Epithelial cell of alveolus of lung (primary cell): ENCODE results near the gene SMIM34. TPM values are rescaled to one million over a fixed set of nuclear protein-coding genes. Genes with fewer than 3 reads are reported as not detected.

Experiments
- total RNA-seq: library from RNA; depleted of rRNA; stranded (reverse); fragments of >200 nt; gene quantifications from 2 replicates; pipeline ENCODE4 v1.2.1, GENCODE V29; 2015

The SMIM34 gene, protein sequence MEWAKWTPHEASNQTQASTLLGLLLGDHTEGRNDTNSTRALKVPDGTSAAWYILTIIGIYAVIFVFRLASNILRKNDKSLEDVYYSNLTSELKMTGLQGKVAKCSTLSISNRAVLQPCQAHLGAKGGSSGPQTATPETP
- 0.13 TPM in 1 of 2 replicates, not detected in the other for total RNA-seq

DNA sequence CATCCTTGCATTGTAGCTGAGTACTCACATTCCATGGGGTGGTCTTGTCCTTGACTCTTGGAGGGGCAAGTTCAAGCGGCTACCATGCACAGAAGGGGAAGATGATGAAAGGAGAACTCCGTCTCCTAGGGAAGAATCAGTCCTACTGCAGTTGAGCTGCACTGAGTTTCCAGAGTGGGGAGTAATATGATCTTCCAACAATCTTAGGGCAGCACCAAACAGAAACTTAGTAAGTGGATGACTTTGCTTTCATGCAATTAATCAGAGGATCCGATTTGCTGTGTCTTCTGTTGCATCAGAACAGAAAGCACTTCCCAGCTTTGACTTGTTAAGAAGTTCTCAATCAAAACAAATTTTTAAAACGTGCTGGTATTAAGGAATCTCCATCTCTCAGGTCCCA is at the start of gene SMIM34:
TSS of gene SMIM34 (minus strand) at position 147 of the 400 bp plus-strand sequence. CDS start at position 35, 112 bp downstream.

DNA sequence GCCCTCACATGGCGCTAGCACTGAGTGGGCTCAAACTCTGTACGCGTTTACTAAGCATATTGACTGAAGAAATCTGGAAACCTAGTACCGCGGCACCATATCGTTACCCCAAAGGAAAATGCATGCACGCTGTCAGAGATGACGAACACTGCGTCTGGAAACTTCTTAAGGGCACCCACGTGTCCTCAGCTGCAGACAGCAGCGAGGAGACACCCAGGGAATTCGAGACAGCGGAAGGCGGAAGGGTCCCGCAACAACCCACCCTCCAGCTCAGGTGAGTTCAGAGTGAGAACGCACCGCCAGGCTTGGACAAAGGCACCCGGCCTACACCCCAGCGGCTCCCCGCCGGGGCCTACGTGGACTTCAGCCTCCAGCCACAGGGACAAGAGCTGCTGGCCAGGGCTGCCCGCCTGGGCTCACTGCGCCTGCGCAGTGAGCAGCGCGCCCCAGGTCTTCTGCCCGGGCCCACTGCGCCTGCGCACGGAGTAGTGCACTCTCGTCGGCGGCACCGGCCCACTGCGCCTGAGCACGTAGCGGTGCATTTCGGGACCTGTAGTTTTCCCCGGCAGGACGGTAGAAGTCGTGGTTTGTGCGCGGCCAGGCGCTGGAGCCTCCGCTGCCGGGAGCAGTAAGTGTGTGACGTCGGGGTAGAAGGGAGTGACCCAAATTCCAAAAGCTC is 48.7 kb downstream of the SMIM34 start, which contains the start of gene SMIM11:
TSS of gene SMIM11 (plus strand) at position 568 of the 679 bp plus-strand sequence. CDS start 3,998 bp downstream, outside the sequence.

Other genes with a start within 250 kb of the SMIM34 start
- not detected in 2 replicates for gene KCNE2, start 59.9 kb downstream of the SMIM34 start, total RNA-seq
- 1.6 and 1.8 TPM in 2 replicates for gene SMIM11, start 48.4 kb downstream of the SMIM34 start, total RNA-seq
- gene KCNE1, start 88.3 kb upstream of the SMIM34 start, total RNA-seq = not detected in 2 replicates
- gene RCAN1, start 191.2 kb upstream of the SMIM34 start, total RNA-seq = 19.0 and 34.0 TPM in 2 replicates
- gene CLIC6, start 245.0 kb upstream of the SMIM34 start, total RNA-seq = 0.24 and 0.26 TPM in 2 replicates